ENCODE data around the gene CCDC83. TPM values are rescaled to one million over a fixed set of nuclear protein-coding genes. Genes with fewer than 3 reads are reported as not detected.

CCDC83 gene
- total RNA-seq, 2 donors from 2014 or later, result not detected

GRCh38 chr11:85866137-85866827 is 11.1 kb downstream of the CCDC83 start:
- no peak for DNase-seq (ENCODE audit: low spot score)
- intact Hi-C loops (cut with DNase I), result no loop called here

GRCh38 chr11:85867751-85868150 is 12.6 kb downstream of the CCDC83 start:
- intact Hi-C loops (cut with DNase I), result no loop called here
- no peak for DNase-seq (ENCODE audit: low spot score)

GRCh38 chr11:85869781-85870180 is 14.6 kb downstream of the CCDC83 start:
- DNase-seq (ENCODE audit: low spot score), result no peak
- intact Hi-C loops (cut with DNase I), result no loop called here

GRCh38 chr11:85874265-85874664 is 19.1 kb downstream of the CCDC83 start:
- intact Hi-C loops (cut with DNase I), result no loop called here
- no peak for DNase-seq (ENCODE audit: low spot score)

- DNase-seq (ENCODE audit: low spot score), result no peak
- intact Hi-C loops (cut with DNase I), result loop anchor here in 1 of 2 donors (5.0 kb wide), 1 partner anchor 1192 kb away; no protein-coding TSS in a partner anchor
These were observed 20.3 kb downstream of the CCDC83 start for GRCh38 chr11:85875505-85875904.

- intact Hi-C loops (cut with DNase I), result no loop called here
- no peak for DNase-seq (ENCODE audit: low spot score)
These were observed 29.4 kb downstream of the CCDC83 start for GRCh38 chr11:85884581-85885021.

GRCh38 chr11:85886089-85887056 is 31.2 kb downstream of the CCDC83 start:
- intact Hi-C loops (cut with DNase I), result no loop called here
- DNase-seq (ENCODE audit: low spot score), result no peak

- intact Hi-C loops (cut with DNase I), result no loop called here
- no peak for DNase-seq (ENCODE audit: low spot score)
These were observed 33.9 kb downstream of the CCDC83 start for GRCh38 chr11:85889108-85889507.

- intact Hi-C loops (cut with DNase I), result no loop called here
- DNase-seq (ENCODE audit: low spot score), result no peak
These were observed 34.7 kb downstream of the CCDC83 start for GRCh38 chr11:85889676-85890579.

- no peak for DNase-seq (ENCODE audit: low spot score)
These were observed 38.2 kb downstream of the CCDC83 start for GRCh38 chr11:85893395-85893794.

GRCh38 chr11:85896876-85897275 is 41.7 kb downstream of the CCDC83 start:
- DNase-seq (ENCODE audit: low spot score), result no peak
- intact Hi-C loops (cut with DNase I), result no loop called here

More at GRCh38 chr11:85893395-85893794, 38.2 kb downstream of the CCDC83 start:
- intact Hi-C loops (cut with DNase I), result no loop called here

- intact Hi-C loops (cut with DNase I), result no loop called here
- no peak for DNase-seq (ENCODE audit: low spot score)
These were observed 43.3 kb downstream of the CCDC83 start for GRCh38 chr11:85898456-85898855.

- no peak for DNase-seq (ENCODE audit: low spot score)
- intact Hi-C loops (cut with DNase I), result no loop called here
These were observed 47.2 kb downstream of the CCDC83 start for GRCh38 chr11:85902353-85902752.

GRCh38 chr11:85903406-85903805 is 48.2 kb downstream of the CCDC83 start:
- DNase-seq (ENCODE audit: low spot score), result no peak
- intact Hi-C loops (cut with DNase I), result no loop called here

GRCh38 chr11:85903811-85904210 is 48.6 kb downstream of the CCDC83 start:
- intact Hi-C loops (cut with DNase I), result no loop called here
- DNase-seq (ENCODE audit: low spot score), result no peak

GRCh38 chr11:85912414-85912813 is 57.2 kb downstream of the CCDC83 start:
- no peak for DNase-seq (ENCODE audit: low spot score)
- intact Hi-C loops (cut with DNase I), result no loop called here

GRCh38 chr11:85913513-85913912 is 58.3 kb downstream of the CCDC83 start:
- intact Hi-C loops (cut with DNase I), result no loop called here
- DNase-seq (ENCODE audit: low spot score), result no peak

GRCh38 chr11:85914425-85914824 is 59.2 kb downstream of the CCDC83 start:
- intact Hi-C loops (cut with DNase I), result no loop called here
- no peak for DNase-seq (ENCODE audit: low spot score)
